ENCODE data around the gene KIF3A.

DNA sequence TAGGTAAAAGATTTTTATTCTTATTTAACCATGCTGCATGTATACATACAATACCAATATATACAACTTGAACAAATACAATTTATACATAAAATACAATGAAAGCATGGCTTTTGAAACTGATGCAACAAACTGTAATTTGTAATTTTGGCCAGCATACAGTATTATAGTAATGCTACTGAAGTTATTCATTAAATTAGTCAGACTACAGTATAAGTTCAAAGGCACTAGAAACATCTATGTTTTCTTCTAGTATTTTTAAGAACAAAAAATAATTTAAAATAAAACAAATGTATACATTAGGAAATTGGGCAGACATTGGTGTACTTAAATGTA is 44.7 kb downstream of the KIF3A start:
- TF ChIP-seq, protein P1, sequence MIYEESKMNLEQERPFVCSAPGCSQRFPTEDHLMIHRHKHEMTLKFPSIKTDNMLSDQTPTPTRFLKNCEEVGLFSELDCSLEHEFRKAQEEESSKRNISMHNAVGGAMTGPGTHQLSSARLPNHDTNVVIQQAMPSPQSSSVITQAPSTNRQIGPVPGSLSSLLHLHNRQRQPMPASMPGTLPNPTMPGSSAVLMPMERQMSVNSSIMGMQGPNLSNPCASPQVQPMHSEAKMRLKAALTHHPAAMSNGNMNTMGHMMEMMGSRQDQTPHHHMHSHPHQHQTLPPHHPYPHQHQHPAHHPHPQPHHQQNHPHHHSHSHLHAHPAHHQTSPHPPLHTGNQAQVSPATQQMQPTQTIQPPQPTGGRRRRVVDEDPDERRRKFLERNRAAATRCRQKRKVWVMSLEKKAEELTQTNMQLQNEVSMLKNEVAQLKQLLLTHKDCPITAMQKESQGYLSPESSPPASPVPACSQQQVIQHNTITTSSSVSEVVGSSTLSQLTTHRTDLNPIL (CRISPR knock-in tag; IDR thresholded peaks at IDR 0.05; ENCODE audit: low read depth) = no peak
- TF ChIP-seq ZFP30 (CRISPR knock-in tag; IDR thresholded peaks at IDR 0.05) = no peak
- TF ChIP-seq, protein P2, sequence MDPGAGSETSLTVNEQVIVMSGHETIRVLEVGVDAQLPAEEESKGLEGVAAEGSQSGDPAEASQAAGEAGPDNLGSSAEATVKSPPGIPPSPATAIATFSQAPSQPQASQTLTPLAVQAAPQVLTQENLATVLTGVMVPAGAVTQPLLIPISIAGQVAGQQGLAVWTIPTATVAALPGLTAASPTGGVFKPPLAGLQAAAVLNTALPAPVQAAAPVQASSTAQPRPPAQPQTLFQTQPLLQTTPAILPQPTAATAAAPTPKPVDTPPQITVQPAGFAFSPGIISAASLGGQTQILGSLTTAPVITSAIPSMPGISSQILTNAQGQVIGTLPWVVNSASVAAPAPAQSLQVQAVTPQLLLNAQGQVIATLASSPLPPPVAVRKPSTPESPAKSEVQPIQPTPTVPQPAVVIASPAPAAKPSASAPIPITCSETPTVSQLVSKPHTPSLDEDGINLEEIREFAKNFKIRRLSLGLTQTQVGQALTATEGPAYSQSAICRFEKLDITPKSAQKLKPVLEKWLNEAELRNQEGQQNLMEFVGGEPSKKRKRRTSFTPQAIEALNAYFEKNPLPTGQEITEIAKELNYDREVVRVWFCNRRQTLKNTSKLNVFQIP (CRISPR knock-in tag; IDR thresholded peaks at IDR 0.05; ENCODE audit: borderline replicate concordance, low read depth) = no peak
- TF ChIP-seq, protein P3, sequence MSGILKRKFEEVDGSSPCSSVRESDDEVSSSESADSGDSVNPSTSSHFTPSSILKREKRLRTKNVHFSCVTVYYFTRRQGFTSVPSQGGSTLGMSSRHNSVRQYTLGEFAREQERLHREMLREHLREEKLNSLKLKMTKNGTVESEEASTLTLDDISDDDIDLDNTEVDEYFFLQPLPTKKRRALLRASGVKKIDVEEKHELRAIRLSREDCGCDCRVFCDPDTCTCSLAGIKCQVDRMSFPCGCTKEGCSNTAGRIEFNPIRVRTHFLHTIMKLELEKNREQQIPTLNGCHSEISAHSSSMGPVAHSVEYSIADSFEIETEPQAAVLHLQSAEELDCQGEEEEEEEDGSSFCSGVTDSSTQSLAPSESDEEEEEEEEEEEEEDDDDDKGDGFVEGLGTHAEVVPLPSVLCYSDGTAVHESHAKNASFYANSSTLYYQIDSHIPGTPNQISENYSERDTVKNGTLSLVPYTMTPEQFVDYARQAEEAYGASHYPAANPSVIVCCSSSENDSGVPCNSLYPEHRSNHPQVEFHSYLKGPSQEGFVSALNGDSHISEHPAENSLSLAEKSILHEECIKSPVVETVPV (CRISPR knock-in tag; IDR thresholded peaks at IDR 0.05) = no peak
- no peak for TF ChIP-seq OSR1 (CRISPR knock-in tag; IDR thresholded peaks at IDR 0.05)
- TF ChIP-seq, protein P4, sequence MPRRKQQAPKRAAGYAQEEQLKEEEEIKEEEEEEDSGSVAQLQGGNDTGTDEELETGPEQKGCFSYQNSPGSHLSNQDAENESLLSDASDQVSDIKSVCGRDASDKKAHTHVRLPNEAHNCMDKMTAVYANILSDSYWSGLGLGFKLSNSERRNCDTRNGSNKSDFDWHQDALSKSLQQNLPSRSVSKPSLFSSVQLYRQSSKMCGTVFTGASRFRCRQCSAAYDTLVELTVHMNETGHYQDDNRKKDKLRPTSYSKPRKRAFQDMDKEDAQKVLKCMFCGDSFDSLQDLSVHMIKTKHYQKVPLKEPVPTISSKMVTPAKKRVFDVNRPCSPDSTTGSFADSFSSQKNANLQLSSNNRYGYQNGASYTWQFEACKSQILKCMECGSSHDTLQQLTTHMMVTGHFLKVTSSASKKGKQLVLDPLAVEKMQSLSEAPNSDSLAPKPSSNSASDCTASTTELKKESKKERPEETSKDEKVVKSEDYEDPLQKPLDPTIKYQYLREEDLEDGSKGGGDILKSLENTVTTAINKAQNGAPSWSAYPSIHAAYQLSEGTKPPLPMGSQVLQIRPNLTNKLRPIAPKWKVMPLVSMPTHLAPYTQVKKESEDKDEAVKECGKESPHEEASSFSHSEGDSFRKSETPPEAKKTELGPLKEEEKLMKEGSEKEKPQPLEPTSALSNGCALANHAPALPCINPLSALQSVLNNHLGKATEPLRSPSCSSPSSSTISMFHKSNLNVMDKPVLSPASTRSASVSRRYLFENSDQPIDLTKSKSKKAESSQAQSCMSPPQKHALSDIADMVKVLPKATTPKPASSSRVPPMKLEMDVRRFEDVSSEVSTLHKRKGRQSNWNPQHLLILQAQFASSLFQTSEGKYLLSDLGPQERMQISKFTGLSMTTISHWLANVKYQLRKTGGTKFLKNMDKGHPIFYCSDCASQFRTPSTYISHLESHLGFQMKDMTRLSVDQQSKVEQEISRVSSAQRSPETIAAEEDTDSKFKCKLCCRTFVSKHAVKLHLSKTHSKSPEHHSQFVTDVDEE (CRISPR knock-in tag; IDR thresholded peaks at IDR 0.05) = no peak
- TF ChIP-seq, protein P5, sequence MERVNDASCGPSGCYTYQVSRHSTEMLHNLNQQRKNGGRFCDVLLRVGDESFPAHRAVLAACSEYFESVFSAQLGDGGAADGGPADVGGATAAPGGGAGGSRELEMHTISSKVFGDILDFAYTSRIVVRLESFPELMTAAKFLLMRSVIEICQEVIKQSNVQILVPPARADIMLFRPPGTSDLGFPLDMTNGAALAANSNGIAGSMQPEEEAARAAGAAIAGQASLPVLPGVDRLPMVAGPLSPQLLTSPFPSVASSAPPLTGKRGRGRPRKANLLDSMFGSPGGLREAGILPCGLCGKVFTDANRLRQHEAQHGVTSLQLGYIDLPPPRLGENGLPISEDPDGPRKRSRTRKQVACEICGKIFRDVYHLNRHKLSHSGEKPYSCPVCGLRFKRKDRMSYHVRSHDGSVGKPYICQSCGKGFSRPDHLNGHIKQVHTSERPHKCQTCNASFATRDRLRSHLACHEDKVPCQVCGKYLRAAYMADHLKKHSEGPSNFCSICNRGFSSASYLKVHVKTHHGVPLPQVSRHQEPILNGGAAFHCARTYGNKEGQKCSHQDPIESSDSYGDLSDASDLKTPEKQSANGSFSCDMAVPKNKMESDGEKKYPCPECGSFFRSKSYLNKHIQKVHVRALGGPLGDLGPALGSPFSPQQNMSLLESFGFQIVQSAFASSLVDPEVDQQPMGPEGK (CRISPR knock-in tag; IDR thresholded peaks at IDR 0.05; ENCODE audit: borderline replicate concordance) = no peak
- TF ChIP-seq GLIS3 (CRISPR knock-in tag; IDR thresholded peaks at IDR 0.05) = no peak
- no peak for TF ChIP-seq TCF4 (CRISPR knock-in tag; IDR thresholded peaks at IDR 0.05; ENCODE audit: borderline replicate concordance)
- no peak for TF ChIP-seq BACH2 (CRISPR knock-in tag; IDR thresholded peaks at IDR 0.05; ENCODE audit: borderline replicate concordance)
- TF ChIP-seq RARB (CRISPR knock-in tag; IDR thresholded peaks at IDR 0.05) = no peak
- TF ChIP-seq SNAI2 (CRISPR knock-in tag; IDR thresholded peaks at IDR 0.05) = no peak

Data from SK-N-SH treated with all-trans-retinoic acid at 6 μM for 48 hours (cell line).